C4-2B (cell line): ENCODE measurements around the gene IRF5.

ENCODE experiments used
- ZFX ChIP-seq: fragments of 450-650 bp; IDR thresholded peaks from 2 replicates; pipeline ENCODE4 v1.6.1; 2017
- TF ChIP-seq, protein P1 (sequence below): fragments of 450-650 bp; conservative IDR thresholded peaks from 2 replicates; pipeline ENCODE4 v1.5.1; 2017; ENCODE audit warnings: mild to moderate bottlenecking

DNA sequence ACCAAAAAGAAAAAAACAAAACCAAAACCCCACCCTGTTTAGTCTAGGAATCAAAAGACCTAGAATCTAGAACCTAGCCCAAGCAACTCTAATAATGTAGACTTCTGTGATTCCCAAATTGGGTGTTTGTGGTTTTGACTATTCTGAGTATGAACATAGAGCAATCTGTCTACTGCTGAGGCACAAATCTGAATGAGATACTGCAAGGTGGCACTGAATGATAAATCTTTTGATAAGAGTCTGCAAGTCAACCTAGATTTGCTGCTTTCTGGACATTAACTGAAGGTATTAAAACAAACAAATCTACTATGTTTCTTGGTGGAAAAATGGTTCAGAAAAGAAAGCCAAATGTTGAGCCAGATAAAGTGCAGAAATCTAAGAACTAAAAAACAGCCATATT is 50.6 kb downstream of the IRF5 start:
- TF ChIP-seq, protein P1, sequence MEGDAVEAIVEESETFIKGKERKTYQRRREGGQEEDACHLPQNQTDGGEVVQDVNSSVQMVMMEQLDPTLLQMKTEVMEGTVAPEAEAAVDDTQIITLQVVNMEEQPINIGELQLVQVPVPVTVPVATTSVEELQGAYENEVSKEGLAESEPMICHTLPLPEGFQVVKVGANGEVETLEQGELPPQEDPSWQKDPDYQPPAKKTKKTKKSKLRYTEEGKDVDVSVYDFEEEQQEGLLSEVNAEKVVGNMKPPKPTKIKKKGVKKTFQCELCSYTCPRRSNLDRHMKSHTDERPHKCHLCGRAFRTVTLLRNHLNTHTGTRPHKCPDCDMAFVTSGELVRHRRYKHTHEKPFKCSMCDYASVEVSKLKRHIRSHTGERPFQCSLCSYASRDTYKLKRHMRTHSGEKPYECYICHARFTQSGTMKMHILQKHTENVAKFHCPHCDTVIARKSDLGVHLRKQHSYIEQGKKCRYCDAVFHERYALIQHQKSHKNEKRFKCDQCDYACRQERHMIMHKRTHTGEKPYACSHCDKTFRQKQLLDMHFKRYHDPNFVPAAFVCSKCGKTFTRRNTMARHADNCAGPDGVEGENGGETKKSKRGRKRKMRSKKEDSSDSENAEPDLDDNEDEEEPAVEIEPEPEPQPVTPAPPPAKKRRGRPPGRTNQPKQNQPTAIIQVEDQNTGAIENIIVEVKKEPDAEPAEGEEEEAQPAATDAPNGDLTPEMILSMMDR = no peak
- TF ChIP-seq ZFX = no peak
